A549 (cell line): ENCODE measurements around the gene THBS3. TPM values are rescaled to one million over a fixed set of nuclear protein-coding genes. Genes with fewer than 3 reads are reported as not detected.

ENCODE experiments used
- ATAC-seq, 2 experiments: fragments of 200-7000 bp in 1 of 2; fragments of >200 bp in 1 of 2; cut with Nextera tagmentation in 1 of 2; cut with Tn5 transposase in 1 of 2; 3 replicates each; pipeline versions ENCODE4 v1.8.0 to v1.9.1; 2018 to 2020; ENCODE audit warnings: mild to moderate bottlenecking in 1 of 2, moderate library complexity in 1 of 2
- CTCF ChIA-PET: fragments of 300-600 bp; sonication (Branson Sonifier 250); formaldehyde crosslinking; extraction: SDS; loops from one replicate; lab custom pipeline; 2021; ENCODE audit warnings: antibody characterized with exemption, inconsistent platforms; lab: Yijun Ruan, JAX
- POLR2A ChIA-PET: fragments of 350-600 bp; formaldehyde crosslinking; extraction: SDS; loops from one replicate; lab custom pipeline; 2021; ENCODE audit warnings: antibody characterized with exemption, inconsistent platforms; lab: Yijun Ruan, JAX
- DNase-seq, 2 experiments: peaks; one replicate each; pipeline versions ENCODE4 v3.0.0 to v3.0.0-alpha.2; 2011 to 2016; ENCODE audit warnings: low read depth in 1 of 2, low spot score in 1 of 2
- FAIRE-seq: peaks from 2 replicates; lab custom pipeline; 2011; peaks lifted over from hg19 to GRCh38; lab: Jason Lieb, UNC
- H3K27ac ChIP-seq, 2 experiments: fragments of >200 bp; sonication (Bioruptor Twin); formaldehyde crosslinking; 3 replicates each; pipeline ENCODE4 v1.5.1; 2016 to 2017
- H3K4me1 ChIP-seq: fragments of >200 bp; sonication (Bioruptor Twin); formaldehyde crosslinking; 3 replicates; pipeline ENCODE4 v1.6.1; 2016
- H3K4me2 ChIP-seq: fragments of >200 bp; sonication (Bioruptor Twin); formaldehyde crosslinking; 3 replicates; pipeline ENCODE4 v1.6.1; 2016
- H3K4me3 ChIP-seq: fragments of >200 bp; sonication (Bioruptor Twin); formaldehyde crosslinking; 3 replicates; pipeline ENCODE4 v1.5.1; 2016
- H3K9me3 ChIP-seq: fragments of >200 bp; sonication (Bioruptor Twin); formaldehyde crosslinking; 3 replicates; pipeline ENCODE4 v1.6.1; 2016
- BCL3 ChIP-seq: fragments of >200 bp; sonication (Bioruptor Twin); formaldehyde crosslinking; IDR thresholded peaks from 3 replicates; pipeline ENCODE4 v1.6.1; 2016
- CBX2 ChIP-seq: fragments of 200-600 bp; sonication (generic); IDR thresholded peaks from 2 replicates; pipeline ENCODE4 v1.6.1; 2016; ENCODE audit warnings: low read depth, mild to moderate bottlenecking, borderline replicate concordance
- CBX8 ChIP-seq: fragments of 200-600 bp; sonication (generic); IDR thresholded peaks from 2 replicates; pipeline ENCODE4 v1.6.1; 2016
- CHD2 ChIP-seq: fragments of 150-350 bp; IDR thresholded peaks from 2 replicates; pipeline ENCODE4 v1.6.1; 2014; ENCODE audit warnings: low read length; ENCODE audit not compliant: partially characterized antibody
- CTCF ChIP-seq: fragments of >200 bp; sonication (Bioruptor Twin); formaldehyde crosslinking; IDR thresholded peaks from 3 replicates; pipeline ENCODE4 v1.5.1; 2016
- E2F6 ChIP-seq: IDR thresholded peaks from 2 replicates; pipeline ENCODE4 v1.6.1; 2012; ENCODE audit warnings: low read depth, borderline replicate concordance
- FOSB ChIP-seq: fragments of 250-450 bp; sonication (Bioruptor Pico); IDR thresholded peaks from 2 replicates; pipeline ENCODE4 v1.5.0; 2020; ENCODE audit warnings: mild to moderate bottlenecking, moderate library complexity
- FOXS1 ChIP-seq: fragments of 250-450 bp; sonication (Bioruptor Pico); IDR thresholded peaks from 2 replicates; pipeline ENCODE4 v1.5.0; 2020; ENCODE audit warnings: mild to moderate bottlenecking, moderate library complexity
- HDAC2 ChIP-seq: fragments of 200-600 bp; sonication (generic); IDR thresholded peaks from 2 replicates; pipeline ENCODE4 v1.6.1; 2016
- HES2 ChIP-seq: fragments of >200 bp; sonication (Bioruptor Twin); formaldehyde crosslinking; IDR thresholded peaks from 2 replicates; pipeline ENCODE4 v1.6.1; 2016
- HMGXB4 ChIP-seq: fragments of 250-450 bp; sonication (Bioruptor Pico); IDR thresholded peaks from 2 replicates; pipeline ENCODE4 v1.5.0; 2021; ENCODE audit warnings: mild to moderate bottlenecking, moderate library complexity, borderline replicate concordance
- HOXB13 ChIP-seq: fragments of 250-450 bp; sonication (Bioruptor Pico); IDR thresholded peaks from 2 replicates; pipeline ENCODE4 v1.5.0; 2020; ENCODE audit warnings: low read depth, mild to moderate bottlenecking, moderate library complexity
- JUNB ChIP-seq: fragments of >200 bp; sonication (Bioruptor Twin); formaldehyde crosslinking; IDR thresholded peaks from 2 replicates; pipeline ENCODE4 v1.6.1; 2016
- NR3C1 ChIP-seq: fragments of >200 bp; sonication (Bioruptor Twin); formaldehyde crosslinking; IDR thresholded peaks from 3 replicates; pipeline ENCODE4 v1.6.1; 2017
- POLR2AphosphoS2 ChIP-seq: conservative IDR thresholded peaks from 2 replicates; pipeline ENCODE4 v1.6.1; 2012; ENCODE audit warnings: low read length, improper control_type of control experiment, inconsistent platforms
- RAD21 ChIP-seq, 2 experiments: fragments of >200 bp in 1 of 2; sonication (Bioruptor Twin) in 1 of 2; formaldehyde crosslinking in 1 of 2; IDR thresholded peaks in 1 of 2; conservative IDR thresholded peaks in 1 of 2; 2 replicates in 1 of 2; 3 replicates in 1 of 2; pipeline ENCODE4 v1.6.1; 2012 to 2018; ENCODE audit warnings: inconsistent platforms in 1 of 2
- RNF2 ChIP-seq: fragments of 200-600 bp; sonication (generic); IDR thresholded peaks from 2 replicates; pipeline ENCODE4 v1.6.1; 2016; ENCODE audit warnings: low read depth, mild to moderate bottlenecking, antibody characterized with exemption, moderate library complexity, borderline replicate concordance
- SMC3 ChIP-seq: fragments of >200 bp; sonication (Bioruptor Twin); formaldehyde crosslinking; IDR thresholded peaks from 3 replicates; pipeline ENCODE4 v1.6.1; 2018; ENCODE audit warnings: inconsistent platforms
- SREBF2 ChIP-seq: fragments of 450-650 bp; IDR thresholded peaks from 2 replicates; pipeline ENCODE4 v1.6.1; 2014; ENCODE audit warnings: mild to moderate bottlenecking, moderate library complexity
- TP53 ChIP-seq: fragments of 250-450 bp; sonication (Bioruptor Pico); IDR thresholded peaks from 2 replicates; pipeline ENCODE4 v1.5.0; 2021; ENCODE audit warnings: mild to moderate bottlenecking, moderate library complexity
- USF2 ChIP-seq: fragments of 450-650 bp; IDR thresholded peaks from 2 replicates; pipeline ENCODE4 v1.6.1; 2014; ENCODE audit warnings: antibody characterized with exemption
- ZNF302 ChIP-seq: fragments of 250-450 bp; sonication (Bioruptor Pico); IDR thresholded peaks from 2 replicates; pipeline ENCODE4 v1.9.0; 2021; ENCODE audit warnings: inconsistent platforms, mild to moderate bottlenecking, moderate library complexity
- WGBS: methylation state at CpG from one replicate; pipeline ENCODE4 v1.1.6; 2017; ENCODE audit errors: missing lambda C conversion rate; 5-methylcytosine and 5-hydroxymethylcytosine counted together
- polyA plus RNA-seq, 4 experiments: library from polyadenylated mRNA; depleted of rRNA in 3 of 4; stranded (reverse); fragments of >200 nt; fragmentation: RNase III in 1 of 4; extraction: RNeasy Plus Mini Kit Qiagen cat#74134 plus additional on column Dnase treatment in 1 of 4; gene quantifications; 2 replicates in 3 of 4; 3 replicates in 1 of 4; pipeline ENCODE4 v1.2.3, GENCODE V29; 2011 to 2017

THBS3 gene
- polyA plus RNA-seq, 2 of the 4 experiments (the other 2 are of a cell fraction): 12.1 to 13.8 TPM

- ChIA-PET POLR2A (interaction anchor here (0.9 kb wide), 1 partner anchor 11 kb away, joined by 3 read pairs; no protein-coding TSS in a partner anchor), CTCF (interaction anchor here (1.0 to 11.7 kb wide), 4 partner anchors 10 to 45 kb away, joined by 3 to 102 read pairs (median 90); no protein-coding TSS in a partner anchor)
- DNase-seq (no peak), FAIRE-seq (no peak), ATAC-seq (no peak)
- no peak overlapping the region for H3K4me2 ChIP-seq
- no peak overlapping the region for H3K4me3 ChIP-seq
- no peak overlapping the region for H3K27ac ChIP-seq
- WGBS: 94% methylated on average over 14 of the region's 14 CpGs
- TF ChIP-seq RNF2 (no peak), HDAC2 (no peak), HMGXB4 (CRISPR knock-in tag) (no peak), SREBF2 (no peak), CHD2 (no peak), CBX2 (no peak), FOSB (CRISPR knock-in tag) (no peak), ZNF302 (CRISPR knock-in tag) (no peak), E2F6 (no peak), USF2 (no peak), SMC3 (no peak), NR3C1 (no peak)
- peaks cover 19% of the 10 kb centered on the region for H3K4me1 ChIP-seq
- H3K9me3 ChIP-seq: no peaks in the 10 kb centered on the region
These were observed 2.7 kb downstream of the THBS3 start for GRCh38 chr1:155205035-155205434.

- Histone ChIP-seq H3K4me1 (peaks cover 11% of the 10 kb centered on the region), H3K9me3 (no peaks in the 10 kb centered on the region), H3K4me3 (no peak overlapping the region), H3K4me2 (no peak overlapping the region), H3K27ac (no peak overlapping the region)
- CTCF ChIA-PET: interaction anchor here (1.2 to 11.7 kb wide), 6 partner anchors 9 to 47 kb away, joined by 3 to 102 read pairs (median 13); partner anchors contain the start of gene KRTCAP2
- no peak for TF ChIP-seq FOXS1 (CRISPR knock-in tag)
- TF ChIP-seq CTCF: no peak
- TF ChIP-seq CBX8: no peak
- no peak for TF ChIP-seq HOXB13 (CRISPR knock-in tag)
- TF ChIP-seq RAD21 (conservative IDR thresholded peaks at IDR 0.05 in 1 of 2, IDR thresholded peaks at IDR 0.05 in 1 of 2): no peak
- no peak for TF ChIP-seq BCL3
- TF ChIP-seq FOSB (CRISPR knock-in tag): no peak
- TF ChIP-seq TP53 (CRISPR knock-in tag): no peak
- TF ChIP-seq JUNB: no peak
- no peak for TF ChIP-seq POLR2AphosphoS2
- TF ChIP-seq HES2: no peak
- WGBS: 93% methylated on average over 19 of the region's 19 CpGs
- DNase-seq (no peak), FAIRE-seq (no peak), ATAC-seq (no peak)
- POLR2A ChIA-PET: interaction anchor here (1.2 kb wide), 1 partner anchor 10 kb away, joined by 3 read pairs; no protein-coding TSS in a partner anchor
These were observed 4.8 kb downstream of the THBS3 start for GRCh38 chr1:155202731-155203515.
